ENCODE measurements around the gene PEX1.

The PEX1 gene

GRCh38 chr7:92466682-92467081 lies 61.6 kb downstream of the PEX1 start:
- TF ChIP-seq CTCF (IDR thresholded peaks at IDR 0.05; ENCODE audit: borderline replicate concordance, insufficient read depth, low read depth, low read length), result no peak
- H3K4me3 ChIP-seq (ENCODE audit: low read depth, low read length), result no peak overlapping the region

GRCh38 chr7:92464515-92464914 lies 63.8 kb downstream of the PEX1 start:
- no peak overlapping the region for H3K4me3 ChIP-seq (ENCODE audit: low read depth, low read length)
- TF ChIP-seq CTCF (IDR thresholded peaks at IDR 0.05; ENCODE audit: borderline replicate concordance, insufficient read depth, low read depth, low read length), result no peak

GRCh38 chr7:92462560-92462959 lies 65.8 kb downstream of the PEX1 start:
- TF ChIP-seq CTCF (IDR thresholded peaks at IDR 0.05; ENCODE audit: borderline replicate concordance, insufficient read depth, low read depth, low read length), result no peak
- no peak overlapping the region for H3K4me3 ChIP-seq (ENCODE audit: low read depth, low read length)

DNA sequence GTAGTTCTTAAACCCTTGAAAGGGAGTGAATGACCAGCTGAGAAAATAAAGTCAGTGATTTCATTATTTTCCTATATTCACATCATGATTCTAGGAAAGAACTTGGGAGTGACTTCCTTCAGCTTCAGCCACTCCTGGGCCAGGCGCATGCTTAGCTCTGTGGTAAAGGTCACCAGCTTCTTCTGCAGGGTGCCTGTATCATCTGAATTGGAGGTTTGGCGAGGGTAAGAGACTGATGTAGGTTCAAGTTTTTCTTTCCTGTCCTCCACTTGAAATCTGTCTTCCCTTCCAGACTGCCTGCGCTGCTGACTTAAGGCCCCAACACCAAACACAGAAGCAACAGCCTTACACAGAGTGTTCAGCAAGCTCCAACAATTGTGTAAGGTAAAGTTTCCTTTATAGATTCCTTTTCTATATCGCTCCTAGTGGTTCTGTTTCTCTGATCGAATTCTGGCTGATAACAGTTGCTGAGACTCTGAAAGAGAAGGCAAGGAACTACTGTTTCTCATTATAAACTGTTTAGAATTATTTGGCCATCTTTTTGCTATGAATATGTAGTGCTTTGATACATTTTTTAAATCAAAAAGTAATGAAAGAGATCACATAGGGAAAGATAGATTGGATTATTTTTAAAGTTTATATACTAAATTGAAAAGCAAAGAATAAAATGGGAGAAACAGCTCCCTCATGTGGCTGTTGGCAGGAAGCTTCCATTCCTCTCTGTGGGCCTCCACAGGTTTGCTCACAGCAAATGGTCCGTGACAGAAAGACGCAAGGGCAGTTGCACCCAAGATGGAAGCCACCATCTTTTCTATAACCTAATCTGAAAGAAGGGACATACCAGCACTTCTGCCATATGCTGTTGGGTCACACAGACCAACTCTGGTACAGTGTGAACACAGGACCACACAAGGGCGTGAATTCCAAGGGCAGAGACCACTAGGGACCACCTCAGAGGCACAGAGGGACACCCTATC lies 67.0 kb downstream of the PEX1 start:
- H3K4me3 ChIP-seq (ENCODE audit: low read depth, low read length), result no peak overlapping the region

DNA sequence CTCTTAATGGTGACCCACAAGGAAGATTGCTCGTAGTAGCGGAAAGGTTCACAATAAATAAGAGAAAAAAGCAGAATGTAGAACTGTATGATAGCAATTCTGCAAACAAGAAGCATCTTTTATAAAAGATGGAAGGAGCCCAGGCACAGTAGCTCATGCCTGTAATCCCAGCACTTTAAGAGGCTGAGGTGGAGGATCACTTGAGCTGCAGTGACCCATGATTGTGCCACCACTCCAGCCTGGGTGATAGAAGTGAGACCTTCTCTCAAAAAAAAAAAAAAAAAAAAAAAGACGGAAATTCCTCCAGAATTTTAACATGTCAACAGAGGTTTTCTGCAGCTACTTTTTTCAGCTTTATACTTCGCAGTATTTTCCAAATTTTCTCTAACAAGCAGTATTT lies 67.8 kb downstream of the PEX1 start:
- TF ChIP-seq CTCF (IDR thresholded peaks at IDR 0.05; ENCODE audit: borderline replicate concordance, insufficient read depth, low read depth, low read length), result no peak
- no peak overlapping the region for H3K4me3 ChIP-seq (ENCODE audit: low read depth, low read length)

More for the DNA sequence above, 67.0 kb downstream of the PEX1 start:
- TF ChIP-seq CTCF (IDR thresholded peaks at IDR 0.05; ENCODE audit: borderline replicate concordance, insufficient read depth, low read depth, low read length), result peak; percentile 64; the same call in 1 of the 2 replicates

DNA sequence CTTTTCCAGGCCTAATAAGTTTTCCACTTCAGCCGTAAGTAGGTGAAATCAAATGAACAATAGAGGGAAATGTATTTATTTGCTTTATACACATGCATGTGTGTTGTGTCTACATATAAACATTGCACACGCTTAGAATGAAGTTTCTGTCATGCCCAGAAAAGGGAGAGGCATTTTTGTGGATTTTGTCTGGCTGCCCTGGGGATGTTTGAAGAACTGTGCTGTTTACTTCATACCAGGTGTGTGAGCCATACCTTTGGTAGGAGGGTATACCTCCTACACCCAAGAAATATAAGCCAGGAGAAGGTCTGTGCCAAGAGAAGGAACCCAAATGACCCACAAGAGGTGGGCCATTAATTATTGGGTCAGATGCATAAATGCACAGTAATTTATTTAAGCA lies 68.2 kb downstream of the PEX1 start:
- no peak for TF ChIP-seq CTCF (IDR thresholded peaks at IDR 0.05; ENCODE audit: borderline replicate concordance, insufficient read depth, low read depth, low read length)
- H3K4me3 ChIP-seq (ENCODE audit: low read depth, low read length), result no peak overlapping the region

- H3K4me3 ChIP-seq (ENCODE audit: low read depth, low read length), result no peak overlapping the region
- TF ChIP-seq CTCF (IDR thresholded peaks at IDR 0.05; ENCODE audit: borderline replicate concordance, insufficient read depth, low read depth, low read length), result no peak
Measured at GRCh38 chr7:92456236-92456635, 72.1 kb downstream of the PEX1 start.
